ENCODE results near the gene WNT3. TPM values are rescaled to one million over a fixed set of nuclear protein-coding genes. Genes with fewer than 3 reads are reported as not detected.

The WNT3 gene
- 10.8 and 11.9 TPM in 2 replicates for total RNA-seq (2014; rRNA removed; shearing (Covaris generic))

- no peaks in the 10 kb centered on the region for H3K36me3 ChIP-seq
- no peak within 1 kb of the TSS for H3K4me3 ChIP-seq
- no peaks in the 10 kb centered on the region for H3K4me1 ChIP-seq
- no peak for DNase-seq
- no peaks in the 10 kb centered on the region for H3K9me3 ChIP-seq (replicated peaks)
- H3K27me3 ChIP-seq = 0 out of 2 replicates have a peak, but pooled peaks cover 2% of the 10 kb centered on the region
- H3K27ac ChIP-seq = no peak within 1 kb of the TSS
Observed at GRCh38 chr17:46818316-46818928, at the start of gene WNT3. Gene WNT3 (minus strand): TSS chr17:46818692. CDS start chr17:46818597, 95 bp downstream.

GRCh38 chr17:46866747-46867146 is 48.3 kb upstream of the WNT3 start:
- DNase-seq = no peak
- Histone ChIP-seq H3K4me1 (peaks cover 4% of the 10 kb centered on the region; the same call in 1 of the 2 replicates), H3K27me3 (no peaks in the 10 kb centered on the region), H3K36me3 (no peaks in the 10 kb centered on the region), H3K27ac (no peak overlapping the region), H3K9me3 (replicated peaks) (no peaks in the 10 kb centered on the region), H3K4me3 (no peak overlapping the region)

- H3K36me3 ChIP-seq = no peaks in the 10 kb centered on the region
- H3K27ac ChIP-seq = no peak overlapping the region
- DNase-seq = no peak
- H3K27me3 ChIP-seq = no peaks in the 10 kb centered on the region
- no peak overlapping the region for H3K4me3 ChIP-seq
- H3K4me1 ChIP-seq = peaks cover 4% of the 10 kb centered on the region; the same call in 1 of the 2 replicates
- H3K9me3 ChIP-seq (replicated peaks) = no peaks in the 10 kb centered on the region
Observed at GRCh38 chr17:46866325-46866724, 47.8 kb upstream of the WNT3 start.

GRCh38 chr17:46865100-46865499 is 46.6 kb upstream of the WNT3 start:
- no peak overlapping the region for H3K4me3 ChIP-seq
- no peak overlapping the region for H3K27ac ChIP-seq
- H3K4me1 ChIP-seq = peaks cover 4% of the 10 kb centered on the region; the same call in 1 of the 2 replicates
- DNase-seq = peak; percentile 25 to 30
- no peaks in the 10 kb centered on the region for H3K36me3 ChIP-seq
- no peaks in the 10 kb centered on the region for H3K27me3 ChIP-seq
- H3K9me3 ChIP-seq (replicated peaks) = no peaks in the 10 kb centered on the region

- no peak for DNase-seq
- Histone ChIP-seq H3K4me3 (no peak overlapping the region), H3K36me3 (no peaks in the 10 kb centered on the region), H3K9me3 (replicated peaks) (no peaks in the 10 kb centered on the region), H3K27me3 (no peaks in the 10 kb centered on the region), H3K27ac (no peak overlapping the region), H3K4me1 (peaks cover under 1% of the 10 kb centered on the region; the same call in 1 of the 2 replicates)
Observed at GRCh38 chr17:46863383-46864121, 45.1 kb upstream of the WNT3 start.

- Histone ChIP-seq H3K9me3 (replicated peaks) (no peaks in the 10 kb centered on the region), H3K4me3 (no peak overlapping the region), H3K27ac (no peak overlapping the region), H3K4me1 (no peaks in the 10 kb centered on the region; the same call in 1 of the 2 replicates), H3K27me3 (no peaks in the 10 kb centered on the region), H3K36me3 (no peaks in the 10 kb centered on the region)
- DNase-seq = no peak
Observed at GRCh38 chr17:46862949-46863348, 44.5 kb upstream of the WNT3 start.

GRCh38 chr17:46859996-46860395 is 41.5 kb upstream of the WNT3 start:
- H3K27ac ChIP-seq = no peak overlapping the region
- no peaks in the 10 kb centered on the region for H3K9me3 ChIP-seq (replicated peaks)
- no peak overlapping the region for H3K4me3 ChIP-seq
- DNase-seq = no peak
- no peaks in the 10 kb centered on the region for H3K36me3 ChIP-seq
- H3K4me1 ChIP-seq = no peaks in the 10 kb centered on the region; the same call in 1 of the 2 replicates
- no peaks in the 10 kb centered on the region for H3K27me3 ChIP-seq

GRCh38 chr17:46857600-46857999 is 39.1 kb upstream of the WNT3 start:
- no peaks in the 10 kb centered on the region for H3K36me3 ChIP-seq
- H3K4me3 ChIP-seq = no peak overlapping the region
- H3K9me3 ChIP-seq (replicated peaks) = no peaks in the 10 kb centered on the region
- H3K4me1 ChIP-seq = no peaks in the 10 kb centered on the region
- no peaks in the 10 kb centered on the region for H3K27me3 ChIP-seq
- no peak for DNase-seq
- no peak overlapping the region for H3K27ac ChIP-seq

- no peaks in the 10 kb centered on the region for H3K4me1 ChIP-seq
- no peaks in the 10 kb centered on the region for H3K9me3 ChIP-seq (replicated peaks)
- H3K27ac ChIP-seq = no peak overlapping the region
- no peak for DNase-seq
- no peaks in the 10 kb centered on the region for H3K27me3 ChIP-seq
- H3K36me3 ChIP-seq = no peaks in the 10 kb centered on the region
- H3K4me3 ChIP-seq = no peak overlapping the region
Observed at GRCh38 chr17:46854948-46855347, 36.5 kb upstream of the WNT3 start.

GRCh38 chr17:46854515-46854914 is 36.0 kb upstream of the WNT3 start:
- Histone ChIP-seq H3K4me3 (no peak overlapping the region), H3K27ac (no peak overlapping the region), H3K36me3 (no peaks in the 10 kb centered on the region), H3K27me3 (no peaks in the 10 kb centered on the region), H3K4me1 (no peaks in the 10 kb centered on the region), H3K9me3 (replicated peaks) (no peaks in the 10 kb centered on the region)
- no peak for DNase-seq

GRCh38 chr17:46853896-46854444 is 35.5 kb upstream of the WNT3 start:
- no peaks in the 10 kb centered on the region for H3K36me3 ChIP-seq
- H3K4me1 ChIP-seq = no peaks in the 10 kb centered on the region
- no peak for DNase-seq
- H3K27ac ChIP-seq = no peak overlapping the region
- H3K4me3 ChIP-seq = no peak overlapping the region
- H3K9me3 ChIP-seq (replicated peaks) = no peaks in the 10 kb centered on the region
- H3K27me3 ChIP-seq = no peaks in the 10 kb centered on the region

GRCh38 chr17:46851029-46851741 is 32.7 kb upstream of the WNT3 start, which contains the start of gene WNT9B:
Gene WNT9B (plus strand): TSS chr17:46851583. CDS start chr17:46851639, 56 bp downstream.
- Histone ChIP-seq H3K27me3 (no peaks in the 10 kb centered on the region), H3K27ac (no peak within 1 kb of the TSS), H3K4me3 (no peak within 1 kb of the TSS), H3K4me1 (no peaks in the 10 kb centered on the region), H3K36me3 (no peaks in the 10 kb centered on the region), H3K9me3 (replicated peaks) (no peaks in the 10 kb centered on the region)
- no peak for DNase-seq

GRCh38 chr17:46850688-46851028 is 32.2 kb upstream of the WNT3 start:
- no peaks in the 10 kb centered on the region for H3K9me3 ChIP-seq (replicated peaks)
- no peak overlapping the region for H3K4me3 ChIP-seq
- no peak overlapping the region for H3K27ac ChIP-seq
- no peaks in the 10 kb centered on the region for H3K36me3 ChIP-seq
- no peaks in the 10 kb centered on the region for H3K4me1 ChIP-seq
- H3K27me3 ChIP-seq = no peaks in the 10 kb centered on the region
- no peak for DNase-seq

GRCh38 chr17:46848534-46848933 is 30.0 kb upstream of the WNT3 start:
- Histone ChIP-seq H3K9me3 (replicated peaks) (peaks cover 2% of the 10 kb centered on the region; the same call in 1 of the 2 replicates), H3K4me3 (no peak overlapping the region), H3K27ac (no peak overlapping the region), H3K27me3 (no peaks in the 10 kb centered on the region), H3K36me3 (no peaks in the 10 kb centered on the region), H3K4me1 (no peaks in the 10 kb centered on the region)
- no peak for DNase-seq
